Common myeloid progenitor, CD34-positive (primary cell): ENCODE measurements around the gene PCBD2.

Experiments used
- CTCF ChIA-PET: fragments of 350-600 bp; sonication (Branson Sonifier 250); formaldehyde crosslinking; loops from one replicate; lab custom pipeline; 2021; ENCODE audit warnings: antibody characterized with exemption; lab: Charles Lee
- POLR2A ChIA-PET: fragments of 350-600 bp; sonication (Branson Sonifier 250); formaldehyde crosslinking; loops from one replicate; lab custom pipeline; 2021; ENCODE audit warnings: antibody characterized with exemption; lab: Charles Lee
- DNase-seq, 3 donors: peaks; one replicate each; pipeline versions ENCODE4 v3.0.0 to v3.0.0-alpha.2; 2013
- H3K27ac ChIP-seq, 2 experiments: 1 replicate in 1 of 2; 2 replicates in 1 of 2; pipeline ENCODE4 v1.7.0; 2013; ENCODE audit warnings: inconsistent platforms in 2 of 2, low read length in 2 of 2, mild to moderate bottlenecking in 2 of 2, low read depth in 1 of 2, moderate library complexity in 1 of 2; ENCODE audit not compliant: severe bottlenecking in 2 of 2, insufficient read depth in 1 of 2, poor library complexity in 1 of 2
- H3K27me3 ChIP-seq, 5 experiments: replicated peaks in 2 of 5; 1 replicate in 3 of 5; 2 replicates in 2 of 5; pipeline versions ENCODE4 v1.6.1 to v1.7.0; 2013; ENCODE audit warnings: low read length in 4 of 5, mild to moderate bottlenecking in 2 of 5, moderate library complexity in 2 of 5, inconsistent platforms in 1 of 5; ENCODE audit not compliant: insufficient read depth in 5 of 5, control insufficient read depth in 4 of 5
- H3K36me3 ChIP-seq, 4 experiments: 1 replicate in 2 of 4; 2 replicates in 2 of 4; pipeline versions ENCODE4 v1.6.1 to v1.7.0; 2013; ENCODE audit warnings: low read length in 3 of 4, control low read depth in 1 of 4, mild to moderate bottlenecking in 1 of 4; ENCODE audit not compliant: control insufficient read depth in 4 of 4, insufficient read depth in 4 of 4
- H3K4me1 ChIP-seq, 4 experiments: 1 replicate in 3 of 4; 2 replicates in 1 of 4; pipeline versions ENCODE4 v1.6.1 to v1.7.1; 2013; ENCODE audit warnings: low read length in 3 of 4, mild to moderate bottlenecking in 3 of 4, control low read depth in 1 of 4, inconsistent platforms in 1 of 4, moderate library complexity in 1 of 4; ENCODE audit not compliant: control insufficient read depth in 4 of 4, insufficient read depth in 4 of 4; ENCODE audit errors: control extremely low read depth in 1 of 4
- H3K4me3 ChIP-seq, 7 experiments: 1 replicate in 4 of 7; 2 replicates in 3 of 7; pipeline versions ENCODE4 v1.5.1 to v1.7.0; 2013; ENCODE audit warnings: mild to moderate bottlenecking in 7 of 7, low read length in 6 of 7, moderate library complexity in 6 of 7, inconsistent platforms in 2 of 7, low read depth in 2 of 7, control low read depth in 1 of 7; ENCODE audit not compliant: insufficient read depth in 4 of 7, control insufficient read depth in 1 of 7; ENCODE audit errors: extremely low read depth in 1 of 7
- H3K9me3 ChIP-seq, 5 experiments: 1 replicate in 4 of 5; 2 replicates in 1 of 5; pipeline versions ENCODE4 v1.6.1 to v1.7.1; 2013; ENCODE audit warnings: low read length in 4 of 5, mild to moderate bottlenecking in 2 of 5, inconsistent platforms in 1 of 5, low read depth in 1 of 5, moderate library complexity in 1 of 5; ENCODE audit not compliant: control insufficient read depth in 4 of 5, insufficient read depth in 2 of 5; ENCODE audit errors: control extremely low read depth in 1 of 5
- WGBS: methylation state at CpG from one replicate; pipeline ENCODE4 v1.1.5; 2013; ENCODE audit not compliant: insufficient coverage; 5-methylcytosine and 5-hydroxymethylcytosine counted together

The PCBD2 gene

DNA sequence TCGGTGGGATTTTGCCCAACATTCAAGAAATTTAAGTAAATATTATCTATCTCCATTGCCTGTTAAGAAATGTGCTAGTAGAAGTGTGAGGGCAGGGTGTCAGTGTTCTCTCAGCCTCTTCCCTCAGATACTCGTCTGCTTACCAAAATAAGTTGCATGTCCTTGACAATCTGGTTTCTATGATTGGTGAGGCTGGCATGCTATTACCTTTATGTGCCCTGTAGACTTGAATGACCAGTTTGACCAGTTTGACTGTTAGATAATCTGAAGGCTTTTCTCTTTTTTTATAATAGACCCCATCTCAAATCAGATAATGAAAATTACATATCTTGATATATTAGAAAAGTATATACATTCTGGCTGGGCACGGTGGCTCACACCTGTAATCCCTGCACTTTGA is 63.1 kb downstream of the PCBD2 start:
- ChIA-PET CTCF (no interaction called here), POLR2A (no interaction called here)
- Histone ChIP-seq H3K36me3 (peaks cover 0 to 20% (median 4%) of the 10 kb centered on the region in 4 experiments), H3K9me3 (no peaks in the 10 kb centered on the region), H3K27ac (no peak overlapping the region), H3K4me3 (no peak overlapping the region), H3K27me3 (no peaks in the 10 kb centered on the region), H3K4me1 (no peaks in the 10 kb centered on the region)
- WGBS, result no CpG with 5 or more reads among the region's 3 CpGs
- DNase-seq, result no peak

GRCh38 chr5:134969166-134969565 is 64.2 kb downstream of the PCBD2 start:
- Histone ChIP-seq H3K36me3 (peaks cover 0 to 17% (median 2%) of the 10 kb centered on the region in 4 experiments), H3K9me3 (no peaks in the 10 kb centered on the region), H3K4me3 (no peak overlapping the region), H3K27me3 (no peaks in the 10 kb centered on the region), H3K27ac (no peak overlapping the region), H3K4me1 (no peaks in the 10 kb centered on the region)
- DNase-seq, result no peak
- ChIA-PET CTCF (no interaction called here), POLR2A (no interaction called here)

DNA sequence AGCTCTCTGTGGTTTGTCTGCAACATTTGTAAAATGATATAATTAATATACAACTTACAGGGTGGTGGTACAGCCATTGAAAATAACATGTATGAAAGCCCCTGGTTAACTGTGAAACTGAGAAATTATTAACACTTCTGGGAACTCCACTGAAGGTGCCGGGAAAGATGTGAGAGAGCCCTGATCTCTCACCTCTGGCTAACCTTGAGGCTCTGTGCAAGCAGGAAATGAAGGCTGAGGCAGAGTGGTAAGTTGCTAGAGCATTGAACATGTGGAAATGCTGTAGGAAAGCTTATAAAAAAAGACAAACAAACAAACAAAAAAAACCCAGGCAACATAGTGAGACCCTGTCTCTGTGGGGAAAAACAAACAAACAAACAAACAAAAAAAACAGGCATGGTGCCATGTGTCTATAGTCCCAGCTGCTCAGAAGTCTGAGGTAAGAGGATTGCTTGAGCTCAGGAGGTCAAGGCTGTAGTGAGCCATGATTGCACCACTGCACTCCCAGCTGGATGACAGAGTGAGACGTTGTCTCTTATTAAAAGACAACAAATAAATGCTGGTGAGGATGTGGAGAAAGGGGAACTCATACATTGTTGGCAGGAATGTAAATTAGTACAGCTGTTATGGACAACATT is 70.3 kb downstream of the PCBD2 start:
- Histone ChIP-seq H3K4me1 (no peaks in the 10 kb centered on the region), H3K9me3 (peaks cover 4 to 24% (median 8%) of the 10 kb centered on the region in 5 experiments), H3K27ac (no peak overlapping the region), H3K4me3 (no peak overlapping the region), H3K27me3 (no peaks in the 10 kb centered on the region), H3K36me3 (peaks cover 0 to 7% (median 4%) of the 10 kb centered on the region in 4 experiments)
- 100% methylated on average over 1 of the region's 2 CpGs for WGBS
- CTCF ChIA-PET, result no interaction called here
- POLR2A ChIA-PET, result no interaction called here
- no peak for DNase-seq

DNA sequence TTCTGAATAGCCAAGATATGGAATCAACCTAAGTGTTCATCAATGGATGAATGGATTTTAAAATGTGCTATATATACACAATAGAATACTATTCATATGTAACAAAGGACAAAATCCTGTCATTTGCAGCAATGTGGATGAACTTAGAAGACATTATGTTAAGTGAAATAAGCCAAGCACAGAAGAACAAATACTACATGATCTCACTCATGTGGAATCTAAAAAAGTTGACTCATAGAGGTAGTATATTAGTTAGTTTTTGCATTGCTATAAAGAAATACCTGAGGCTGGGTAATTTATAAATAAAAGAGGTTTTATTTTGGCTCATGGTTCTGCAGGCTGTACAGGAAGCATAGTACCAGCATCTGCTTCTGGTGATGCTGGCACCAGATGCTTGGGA is 70.9 kb downstream of the PCBD2 start:
- CTCF ChIA-PET, result no interaction called here
- no peaks in the 10 kb centered on the region for H3K27me3 ChIP-seq

DNA sequence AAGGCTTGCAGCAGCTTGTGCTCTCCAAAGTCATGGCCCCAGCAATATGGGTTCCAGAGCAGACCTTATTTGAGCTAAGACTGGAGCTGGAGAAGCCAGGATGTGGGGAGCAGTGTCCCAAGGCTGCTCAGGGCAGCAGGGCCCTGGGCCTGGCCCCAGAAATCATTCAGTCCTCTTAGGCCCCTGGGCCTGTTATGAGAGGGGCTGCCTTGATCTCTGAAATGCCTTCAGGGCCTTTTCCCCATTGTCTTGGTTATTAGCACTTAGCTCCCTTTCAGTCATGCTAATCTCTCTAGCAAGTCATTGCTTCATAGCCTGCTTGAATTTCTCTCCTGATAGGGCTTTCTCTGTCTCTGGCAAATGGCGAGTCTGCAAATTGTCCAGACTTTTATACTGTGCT is 71.9 kb downstream of the PCBD2 start:
- CTCF ChIA-PET, result no interaction called here
- 100% methylated on average over 1 of the region's 1 CpG for WGBS
- no peak overlapping the region for H3K4me3 ChIP-seq
- no peaks in the 10 kb centered on the region for H3K27me3 ChIP-seq
- peaks cover 0 to 7% (median 1%) of the 10 kb centered on the region in 4 experiments for H3K36me3 ChIP-seq
- H3K4me1 ChIP-seq, result no peaks in the 10 kb centered on the region
- no peak for DNase-seq
- peaks cover 4 to 32% (median 12%) of the 10 kb centered on the region in 5 experiments for H3K9me3 ChIP-seq
- H3K27ac ChIP-seq, result no peak overlapping the region
- POLR2A ChIA-PET, result no interaction called here

More for the DNA sequence above, 70.9 kb downstream of the PCBD2 start:
- H3K27ac ChIP-seq, result no peak overlapping the region
- no peak overlapping the region for H3K4me3 ChIP-seq
- H3K9me3 ChIP-seq, result peaks cover 4 to 28% (median 8%) of the 10 kb centered on the region in 5 experiments
- POLR2A ChIA-PET, result no interaction called here
- H3K4me1 ChIP-seq, result no peaks in the 10 kb centered on the region
- peaks cover 0 to 7% (median 1%) of the 10 kb centered on the region in 4 experiments for H3K36me3 ChIP-seq
- DNase-seq, result no peak

DNA sequence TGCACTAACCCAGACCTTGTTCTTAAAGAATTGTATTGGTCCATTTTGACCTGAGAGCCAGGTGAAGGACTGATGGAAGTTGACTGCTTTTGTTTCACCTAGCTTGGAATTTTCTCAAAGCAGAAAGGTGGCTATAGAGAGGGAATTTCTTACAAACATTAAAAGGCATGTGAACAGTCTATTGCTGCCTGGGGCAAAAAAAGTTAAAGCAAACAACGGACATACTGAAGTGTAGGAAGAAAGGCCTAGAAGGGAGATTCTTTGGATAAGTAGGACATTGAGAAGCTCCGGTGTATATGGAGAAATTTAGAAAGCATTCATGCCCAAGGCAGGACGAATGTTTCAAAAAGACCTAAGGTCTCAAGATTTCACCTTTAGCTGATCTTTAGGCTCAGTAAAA is 74.5 kb downstream of the PCBD2 start:
- H3K36me3 ChIP-seq, result peaks cover 0 to 7% (median 1%) of the 10 kb centered on the region in 4 experiments
- H3K4me3 ChIP-seq, result no peak overlapping the region
- DNase-seq, result no peak
- no peaks in the 10 kb centered on the region for H3K4me1 ChIP-seq
- H3K27me3 ChIP-seq, result no peaks in the 10 kb centered on the region
- ChIA-PET CTCF (interaction anchor here (1.1 kb wide), 1 partner anchor 14 kb away, joined by 3 read pairs; no protein-coding TSS in a partner anchor), POLR2A (no interaction called here)
- H3K9me3 ChIP-seq, result peaks cover 8 to 53% (median 20%) of the 10 kb centered on the region in 5 experiments
- WGBS, result 100% methylated on average over 2 of the region's 3 CpGs
- no peak overlapping the region for H3K27ac ChIP-seq

DNA sequence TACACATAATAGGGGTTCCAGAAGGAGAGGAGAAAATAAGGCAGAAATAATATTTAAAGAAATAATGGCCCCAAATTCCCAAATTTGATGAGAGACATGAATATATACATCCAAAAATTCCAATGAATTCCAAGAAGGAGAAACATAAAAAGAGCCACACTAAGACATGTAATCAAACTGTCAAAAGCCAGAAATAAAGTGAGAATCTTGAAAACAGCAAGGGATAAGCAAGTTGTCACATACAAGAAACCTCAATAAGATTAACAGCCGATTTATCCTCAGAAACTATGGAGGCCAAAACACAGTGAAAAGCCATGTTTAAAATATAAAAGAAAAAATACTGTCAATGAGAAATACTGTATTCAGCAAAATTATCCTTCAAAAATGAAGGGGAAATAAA is 77.3 kb downstream of the PCBD2 start:
- H3K4me3 ChIP-seq, result no peak overlapping the region
- ChIA-PET CTCF (no interaction called here), POLR2A (no interaction called here)
- peak in 2 of 3 donors; percentile 15 to 35 for DNase-seq
- H3K36me3 ChIP-seq, result no peaks in the 10 kb centered on the region
- H3K9me3 ChIP-seq, result peaks cover 6 to 44% (median 16%) of the 10 kb centered on the region in 5 experiments
- no peaks in the 10 kb centered on the region for H3K4me1 ChIP-seq
- WGBS, result no CpG with 5 or more reads among the region's 1 CpG
- no peak overlapping the region for H3K27ac ChIP-seq
- no peaks in the 10 kb centered on the region for H3K27me3 ChIP-seq
